Glutamatergic neuron (in vitro differentiated cells): ENCODE data around the gene SDSL. TPM values are rescaled to one million over a fixed set of nuclear protein-coding genes. Genes with fewer than 3 reads are reported as not detected.

Source experiments
- DNase-seq: peaks from one replicate; pipeline ENCODE4 v3.0.0; 2022
- H3K27ac Mint-ChIP-seq: one replicate; pipeline ENCODE4 v1.8.0; 2020; ENCODE audit warnings: mild to moderate bottlenecking, mixed read lengths, inconsistent platforms; ENCODE audit not compliant: unreplicated experiment
- H3K27me3 Mint-ChIP-seq: one replicate; pipeline ENCODE4 v1.8.0; 2020; ENCODE audit warnings: mild to moderate bottlenecking, moderate library complexity, mixed read lengths, inconsistent platforms; ENCODE audit not compliant: unreplicated experiment
- H3K36me3 Mint-ChIP-seq: one replicate; pipeline ENCODE4 v1.8.0; 2020; ENCODE audit warnings: mild to moderate bottlenecking, mixed read lengths, inconsistent platforms; ENCODE audit not compliant: unreplicated experiment
- H3K4me1 Mint-ChIP-seq: one replicate; pipeline ENCODE4 v1.8.0; 2020; ENCODE audit warnings: mild to moderate bottlenecking, low read depth, mixed read lengths, inconsistent platforms; ENCODE audit not compliant: unreplicated experiment
- H3K4me3 Mint-ChIP-seq: one replicate; pipeline ENCODE4 v1.8.0; 2020; ENCODE audit warnings: mild to moderate bottlenecking, mixed read lengths, inconsistent platforms; ENCODE audit not compliant: unreplicated experiment
- H3K9me3 Mint-ChIP-seq: one replicate; pipeline ENCODE4 v1.8.0; 2020; ENCODE audit warnings: mild to moderate bottlenecking, moderate library complexity, mixed read lengths, inconsistent platforms; ENCODE audit not compliant: unreplicated experiment
- CTCF ChIP-seq: fragments of 200-600 bp; sonication (generic); IDR thresholded peaks from one replicate; pipeline ENCODE4 v1.5.0; 2021; ENCODE audit not compliant: partially characterized antibody, unreplicated experiment
- total RNA-seq: library from RNA; stranded (reverse); fragmentation: NEBNext Ultra II Directional; extraction: Animal tissue kit (Norgen Biotek cat#: 25700); gene quantifications from one replicate; pipeline ENCODE4 v1.2.1, GENCODE V29; 2021; ENCODE audit not compliant: unreplicated experiment

The SDSL gene
- total RNA-seq, 1 donor from 2014 or later: 0.74 TPM

GRCh38 chr12:113459981-113460380 lies 37.8 kb downstream of the SDSL start:
- TF ChIP-seq CTCF: no peak

GRCh38 chr12:113461666-113462065 lies 39.5 kb downstream of the SDSL start:
- Mint-ChIP-seq H3K4me3 (no peak overlapping the region), H3K9me3 (peaks cover 9% of the 10 kb centered on the region), H3K27me3 (peaks cover 28% of the 10 kb centered on the region), H3K27ac (no peak overlapping the region), H3K36me3 (peaks cover 6% of the 10 kb centered on the region), H3K4me1 (peaks cover 10% of the 10 kb centered on the region)
- DNase-seq: no peak
- TF ChIP-seq CTCF: no peak

More at GRCh38 chr12:113459981-113460380, 37.8 kb downstream of the SDSL start:
- DNase-seq: no peak
- H3K4me3 Mint-ChIP-seq: no peak overlapping the region
- H3K36me3 Mint-ChIP-seq: peaks cover 6% of the 10 kb centered on the region
- H3K27me3 Mint-ChIP-seq: peaks cover 22% of the 10 kb centered on the region
- H3K4me1 Mint-ChIP-seq: peaks cover 5% of the 10 kb centered on the region
- peaks cover 5% of the 10 kb centered on the region for H3K9me3 Mint-ChIP-seq
- H3K27ac Mint-ChIP-seq: no peak overlapping the region

GRCh38 chr12:113462117-113462774 lies 40.1 kb downstream of the SDSL start:
- H3K27me3 Mint-ChIP-seq: peaks cover 28% of the 10 kb centered on the region
- peaks cover 6% of the 10 kb centered on the region for H3K36me3 Mint-ChIP-seq
- H3K4me1 Mint-ChIP-seq: peaks cover 14% of the 10 kb centered on the region
- H3K27ac Mint-ChIP-seq: no peak overlapping the region
- peaks cover 9% of the 10 kb centered on the region for H3K9me3 Mint-ChIP-seq
- H3K4me3 Mint-ChIP-seq: peak overlapping the region; percentile 53
- TF ChIP-seq CTCF: peak; percentile 77
- peak; percentile 93 for DNase-seq

GRCh38 chr12:113462998-113463745 lies 41.0 kb downstream of the SDSL start:
- Mint-ChIP-seq H3K9me3 (peaks cover 9% of the 10 kb centered on the region), H3K36me3 (peaks cover 6% of the 10 kb centered on the region)

More at GRCh38 chr12:113462998-113463745, 41.0 kb downstream of the SDSL start:
- no peak for TF ChIP-seq CTCF
- Mint-ChIP-seq H3K4me3 (peak overlapping the region; percentile 88), H3K27ac (peak overlapping the region; percentile 4), H3K27me3 (peaks cover 30% of the 10 kb centered on the region), H3K4me1 (peaks cover 14% of the 10 kb centered on the region)
- peak; percentile 50 for DNase-seq
